Peyer's patch (tissue), 4 donors: ENCODE results near the gene CNTNAP2.

Experiments used
- POLR2A ChIP-seq, 2 donors: fragments of 450-650 bp; IDR thresholded peaks; one replicate each; pipeline ENCODE4 v1.5.1; 2017; ENCODE audit warnings: antibody characterized with exemption in 2 of 2, mild to moderate bottlenecking in 2 of 2, moderate library complexity in 2 of 2
- TF ChIP-seq, protein P1 (sequence below), 6 experiments: fragments of 450-650 bp in 4 of 6; fragments of 200-600 bp in 2 of 6; sonication (generic) in 1 of 6; IDR thresholded peaks; one replicate each; pipeline ENCODE4 v1.5.1; 2017 to 2019; ENCODE audit warnings: antibody characterized with exemption in 6 of 6, mild to moderate bottlenecking in 3 of 6, moderate library complexity in 1 of 6

- no peak for TF ChIP-seq POLR2A (IDR thresholded peaks at IDR 0.05)
- TF ChIP-seq, protein P1, sequence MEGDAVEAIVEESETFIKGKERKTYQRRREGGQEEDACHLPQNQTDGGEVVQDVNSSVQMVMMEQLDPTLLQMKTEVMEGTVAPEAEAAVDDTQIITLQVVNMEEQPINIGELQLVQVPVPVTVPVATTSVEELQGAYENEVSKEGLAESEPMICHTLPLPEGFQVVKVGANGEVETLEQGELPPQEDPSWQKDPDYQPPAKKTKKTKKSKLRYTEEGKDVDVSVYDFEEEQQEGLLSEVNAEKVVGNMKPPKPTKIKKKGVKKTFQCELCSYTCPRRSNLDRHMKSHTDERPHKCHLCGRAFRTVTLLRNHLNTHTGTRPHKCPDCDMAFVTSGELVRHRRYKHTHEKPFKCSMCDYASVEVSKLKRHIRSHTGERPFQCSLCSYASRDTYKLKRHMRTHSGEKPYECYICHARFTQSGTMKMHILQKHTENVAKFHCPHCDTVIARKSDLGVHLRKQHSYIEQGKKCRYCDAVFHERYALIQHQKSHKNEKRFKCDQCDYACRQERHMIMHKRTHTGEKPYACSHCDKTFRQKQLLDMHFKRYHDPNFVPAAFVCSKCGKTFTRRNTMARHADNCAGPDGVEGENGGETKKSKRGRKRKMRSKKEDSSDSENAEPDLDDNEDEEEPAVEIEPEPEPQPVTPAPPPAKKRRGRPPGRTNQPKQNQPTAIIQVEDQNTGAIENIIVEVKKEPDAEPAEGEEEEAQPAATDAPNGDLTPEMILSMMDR (IDR thresholded peaks at IDR 0.05) = no peak
Measured at GRCh38 chr7:146591976-146592375, 475.4 kb downstream of the CNTNAP2 start.
